ENCODE results near the gene ETHE1.

Gene ETHE1

DNA sequence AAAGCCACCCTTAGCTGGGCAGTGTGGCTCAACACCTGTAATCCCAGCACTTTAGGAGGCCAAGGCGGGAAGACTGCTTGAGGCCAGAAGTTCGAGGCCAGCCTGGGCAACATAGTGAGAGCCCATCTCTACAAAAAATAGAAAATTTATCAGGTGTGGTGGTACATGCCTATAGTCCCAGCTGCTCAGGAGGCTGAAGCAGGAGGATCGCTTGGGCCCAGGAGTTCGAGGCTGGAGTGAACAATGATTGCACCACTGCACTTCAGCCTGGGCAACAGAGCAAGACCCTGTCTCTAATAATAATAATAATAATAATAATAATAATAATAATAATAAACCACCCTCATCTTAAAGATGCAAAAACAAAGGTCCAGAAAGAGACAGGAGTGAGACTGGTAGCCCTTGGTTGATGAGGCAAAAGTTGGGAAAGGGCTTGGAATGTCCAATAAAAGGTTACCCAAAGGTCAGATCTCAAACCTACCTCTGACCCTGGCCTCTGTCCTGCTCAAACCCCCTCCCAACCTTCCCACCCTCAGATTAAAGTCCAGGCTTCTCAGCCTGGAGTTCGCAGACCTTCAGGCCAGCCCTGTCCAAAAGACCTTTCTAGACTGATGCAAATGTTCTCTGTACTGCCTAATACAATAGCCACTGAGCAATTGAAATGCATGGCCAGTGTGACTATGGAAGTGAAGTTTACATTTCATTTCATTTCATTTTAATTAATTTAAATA is 15.1 kb upstream of the ETHE1 start:
- Mint-ChIP-seq H3K27ac (no peak overlapping the region), H3K4me1 (no peaks in the 10 kb centered on the region), H3K9me3 (peaks cover 5% of the 10 kb centered on the region), H3K36me3 (peaks cover 48% of the 10 kb centered on the region), H3K27me3 (no peaks in the 10 kb centered on the region), H3K4me3 (no peak overlapping the region)
- no peak for DNase-seq (ENCODE audit: low spot score in 2 of 2)
- ATAC-seq (ENCODE audit: low read depth), result no peak

- no peak overlapping the region for H3K4me3 Mint-ChIP-seq
- peaks cover 6% of the 10 kb centered on the region for H3K9me3 Mint-ChIP-seq
- peak overlapping the region; percentile 68 for H3K27ac Mint-ChIP-seq
- DNase-seq (ENCODE audit: low spot score in 2 of 2) (no peak), ATAC-seq (ENCODE audit: low read depth) (no peak)
- H3K36me3 Mint-ChIP-seq, result peaks cover 46% of the 10 kb centered on the region
- no peaks in the 10 kb centered on the region for H3K27me3 Mint-ChIP-seq
- H3K4me1 Mint-ChIP-seq, result peaks cover 1% of the 10 kb centered on the region
Observed at GRCh38 chr19:43540381-43540780, 13.4 kb upstream of the ETHE1 start.

GRCh38 chr19:43538922-43539321 is 11.9 kb upstream of the ETHE1 start:
- H3K36me3 Mint-ChIP-seq, result peaks cover 43% of the 10 kb centered on the region

DNA sequence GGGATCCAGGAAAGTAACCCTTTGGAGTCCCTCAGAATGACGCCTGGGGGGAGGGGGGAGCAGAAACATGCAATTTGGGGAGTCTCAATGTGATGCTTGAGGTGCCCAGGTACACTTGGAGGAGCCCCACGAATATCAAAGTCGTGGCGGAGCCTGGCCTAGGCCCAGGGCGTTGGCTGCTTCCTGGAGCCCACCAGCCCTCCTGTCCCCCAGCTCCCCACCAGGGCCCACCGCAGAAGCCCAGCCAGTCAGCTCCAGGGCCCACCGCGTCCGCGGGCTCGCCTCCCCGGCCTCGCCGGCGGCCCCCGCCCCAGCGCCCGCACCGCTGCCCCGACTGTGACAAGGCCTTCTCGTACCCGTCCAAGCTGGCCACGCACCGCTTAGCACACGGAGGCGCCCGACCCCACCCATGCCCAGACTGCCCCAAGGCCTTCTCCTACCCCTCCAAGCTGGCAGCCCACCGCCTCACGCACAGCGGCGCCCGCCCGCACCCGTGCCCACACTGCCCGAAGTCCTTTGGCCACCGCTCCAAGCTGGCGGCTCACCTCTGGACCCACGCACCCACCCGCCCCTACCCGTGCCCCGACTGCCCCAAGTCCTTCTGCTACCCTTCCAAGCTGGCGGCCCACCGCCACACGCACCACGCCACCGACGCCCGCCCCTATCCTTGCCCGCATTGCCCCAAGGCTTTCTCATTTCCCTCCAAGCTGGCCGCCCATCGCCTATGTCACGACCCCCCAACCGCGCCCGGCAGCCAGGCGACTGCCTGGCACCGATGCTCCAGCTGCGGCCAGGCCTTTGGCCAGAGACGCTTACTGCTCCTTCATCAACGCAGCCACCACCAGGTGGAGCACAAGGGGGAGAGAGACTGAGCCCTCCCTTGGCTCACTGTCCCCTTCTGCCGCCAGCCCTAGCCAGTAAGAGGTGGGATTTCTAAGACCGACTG is 8.1 kb upstream of the ETHE1 start:
- Mint-ChIP-seq H3K4me3 (peak overlapping the region; percentile 22), H3K36me3 (peaks cover 20% of the 10 kb centered on the region), H3K27ac (peak overlapping the region; percentile 80), H3K9me3 (peaks cover 7% of the 10 kb centered on the region), H3K4me1 (peaks cover 12% of the 10 kb centered on the region), H3K27me3 (no peaks in the 10 kb centered on the region)
- ATAC-seq (ENCODE audit: low read depth) (no peak), DNase-seq (ENCODE audit: low spot score in 2 of 2) (peak in 1 of 2 donors; percentile 46)

More at GRCh38 chr19:43538922-43539321, 11.9 kb upstream of the ETHE1 start:
- no peaks in the 10 kb centered on the region for H3K27me3 Mint-ChIP-seq
- H3K27ac Mint-ChIP-seq, result peak overlapping the region; percentile 7
- H3K4me3 Mint-ChIP-seq, result no peak overlapping the region
- peaks cover 6% of the 10 kb centered on the region for H3K4me1 Mint-ChIP-seq
- H3K9me3 Mint-ChIP-seq, result peaks cover 7% of the 10 kb centered on the region
- DNase-seq (ENCODE audit: low spot score in 2 of 2) (no peak), ATAC-seq (ENCODE audit: low read depth) (no peak)

GRCh38 chr19:43534305-43534815 is 7.4 kb upstream of the ETHE1 start:
- H3K27me3 Mint-ChIP-seq, result no peaks in the 10 kb centered on the region
- H3K4me3 Mint-ChIP-seq, result peak overlapping the region; percentile 93
- H3K27ac Mint-ChIP-seq, result peak overlapping the region; percentile 85
- peaks cover 7% of the 10 kb centered on the region for H3K9me3 Mint-ChIP-seq
- peaks cover 12% of the 10 kb centered on the region for H3K4me1 Mint-ChIP-seq
- no peak for ATAC-seq (ENCODE audit: low read depth)
- no peak for DNase-seq (ENCODE audit: low spot score in 2 of 2)
- peaks cover 15% of the 10 kb centered on the region for H3K36me3 Mint-ChIP-seq

DNA sequence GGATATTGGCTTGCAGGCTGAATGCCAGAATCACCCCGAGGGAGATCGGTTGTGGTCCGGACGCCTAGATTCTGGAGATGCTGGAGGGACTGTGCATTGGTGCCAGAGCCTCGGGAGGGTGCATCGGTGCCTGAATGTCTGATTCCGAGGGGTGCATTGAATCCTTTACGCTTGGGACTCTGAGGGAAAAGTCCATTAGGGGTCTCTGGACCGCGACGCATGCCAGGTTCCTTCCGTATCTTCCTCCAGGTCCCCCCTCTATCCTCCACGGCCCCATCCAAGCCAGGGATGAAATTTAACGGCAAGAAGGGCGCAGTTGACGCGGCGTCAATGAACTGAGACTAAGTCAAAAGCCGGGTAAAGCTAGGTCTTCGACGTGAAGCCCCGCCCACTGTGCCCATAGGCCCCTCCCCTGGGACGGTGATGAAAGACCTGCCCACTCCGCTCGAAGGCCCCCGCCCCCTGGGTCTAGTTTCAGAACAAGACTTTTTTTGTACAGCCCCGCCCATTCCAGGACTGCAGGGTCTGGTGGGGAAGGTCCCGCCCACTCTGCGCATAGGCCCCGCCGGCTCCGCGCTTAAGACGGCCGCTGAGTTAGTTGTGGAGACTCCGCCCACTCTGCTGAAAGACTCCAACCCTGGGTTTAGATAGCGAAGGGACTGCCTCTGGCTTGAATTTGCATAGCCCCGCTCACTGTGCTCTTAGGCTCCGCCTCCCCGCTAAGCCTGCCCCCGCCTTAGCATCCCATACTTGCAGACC is 6.7 kb upstream of the ETHE1 start:
- peaks cover 3% of the 10 kb centered on the region for H3K9me3 Mint-ChIP-seq
- DNase-seq (ENCODE audit: low spot score in 2 of 2) (peak; percentile 92 to 94), ATAC-seq (ENCODE audit: low read depth) (peak; percentile 70)
- H3K4me1 Mint-ChIP-seq, result peaks cover 12% of the 10 kb centered on the region
- H3K27ac Mint-ChIP-seq, result peak overlapping the region; percentile 85
- peak overlapping the region; percentile 93 for H3K4me3 Mint-ChIP-seq
- H3K36me3 Mint-ChIP-seq, result peaks cover 10% of the 10 kb centered on the region
- H3K27me3 Mint-ChIP-seq, result no peaks in the 10 kb centered on the region

DNA sequence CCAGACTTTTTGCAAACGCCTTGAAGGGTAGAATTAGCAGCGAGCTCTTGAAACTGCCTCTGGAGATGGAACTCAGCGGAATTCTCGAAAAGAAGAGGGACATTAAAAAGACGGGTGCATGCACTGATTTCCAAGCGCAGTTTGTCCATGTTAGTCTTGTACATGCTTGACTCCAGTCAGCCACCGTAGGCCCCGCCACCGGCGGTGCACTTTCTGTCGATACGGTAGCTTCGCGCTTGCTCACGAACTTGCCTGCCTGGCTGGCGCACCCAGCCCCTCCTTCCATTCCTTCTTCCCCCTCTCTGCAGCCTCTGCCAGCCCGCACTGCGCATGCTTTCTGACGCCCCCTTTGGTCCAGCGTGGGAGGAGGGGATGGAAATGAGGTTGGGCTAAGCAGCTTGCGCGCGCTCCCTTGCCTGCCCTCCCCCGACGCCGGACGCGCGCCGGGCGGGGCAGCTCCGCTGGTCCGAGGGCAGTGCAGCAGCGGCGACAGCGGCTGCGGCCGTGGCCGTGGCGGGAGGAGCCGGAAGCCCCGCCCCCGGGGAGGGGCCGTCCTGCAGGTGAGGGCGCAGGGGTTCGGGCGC is 6.1 kb upstream of the ETHE1 start, which contains the start of gene ZNF575:
Gene ZNF575 (plus strand): TSS at position 227 of the 584 bp plus-strand sequence. CDS start 1,235 bp downstream, outside the sequence.
- peak within 1 kb of the TSS; percentile 85 for H3K27ac Mint-ChIP-seq
- peaks cover 4% of the 10 kb centered on the region for H3K36me3 Mint-ChIP-seq
- peaks cover 12% of the 10 kb centered on the region for H3K4me1 Mint-ChIP-seq
- peaks cover 1% of the 10 kb centered on the region for H3K9me3 Mint-ChIP-seq
- peak within 1 kb of the TSS; percentile 93 for H3K4me3 Mint-ChIP-seq
- no peaks in the 10 kb centered on the region for H3K27me3 Mint-ChIP-seq
- ATAC-seq (ENCODE audit: low read depth), result peak; percentile 64
- DNase-seq (ENCODE audit: low spot score in 2 of 2), result peak; percentile 76 to 77

DNA sequence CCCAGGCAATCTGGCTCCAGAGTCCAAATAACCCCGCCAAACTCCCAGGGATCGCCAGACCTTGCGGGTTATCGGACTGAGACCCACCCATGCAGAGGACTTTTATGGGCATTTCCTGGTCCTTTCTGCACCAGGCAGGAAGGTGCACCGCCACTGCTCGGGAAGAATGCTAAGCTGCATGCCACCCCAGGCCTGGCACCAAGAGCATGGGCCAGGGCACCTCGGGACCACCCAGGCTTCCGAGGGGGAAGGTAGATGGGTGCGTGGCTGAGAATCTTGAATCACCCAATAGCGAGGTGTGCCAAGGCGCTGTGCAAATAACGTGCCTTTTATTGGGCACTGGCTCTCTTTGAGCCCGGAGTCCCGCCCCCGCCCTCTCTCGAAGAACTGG is 5.6 kb upstream of the ETHE1 start:
- peak overlapping the region; percentile 85 for H3K27ac Mint-ChIP-seq
- H3K27me3 Mint-ChIP-seq, result no peaks in the 10 kb centered on the region

GRCh38 chr19:43527860-43528622 is 1.0 kb upstream of the ETHE1 start:
- DNase-seq (ENCODE audit: low spot score in 2 of 2) (no peak), ATAC-seq (ENCODE audit: low read depth) (no peak)
- no peaks in the 10 kb centered on the region for H3K27me3 Mint-ChIP-seq
- H3K4me3 Mint-ChIP-seq, result peak overlapping the region; percentile 29
- H3K9me3 Mint-ChIP-seq, result no peaks in the 10 kb centered on the region
- peaks cover 29% of the 10 kb centered on the region for H3K4me1 Mint-ChIP-seq
- peak overlapping the region; percentile 70 for H3K27ac Mint-ChIP-seq
- H3K36me3 Mint-ChIP-seq, result no peaks in the 10 kb centered on the region

More for the DNA sequence above, 5.6 kb upstream of the ETHE1 start:
- Mint-ChIP-seq H3K4me3 (peak overlapping the region; percentile 93), H3K36me3 (peaks cover 4% of the 10 kb centered on the region), H3K4me1 (peaks cover 14% of the 10 kb centered on the region), H3K9me3 (peaks cover 1% of the 10 kb centered on the region)
- DNase-seq (ENCODE audit: low spot score in 2 of 2) (no peak), ATAC-seq (ENCODE audit: low read depth) (peak; percentile 6)

GRCh38 chr19:43525836-43526771 is 897 bp downstream of the ETHE1 start:
- Mint-ChIP-seq H3K4me1 (peaks cover 28% of the 10 kb centered on the region), H3K36me3 (no peaks in the 10 kb centered on the region), H3K27ac (peak overlapping the region; percentile 70), H3K27me3 (no peaks in the 10 kb centered on the region), H3K4me3 (peak overlapping the region; percentile 92), H3K9me3 (no peaks in the 10 kb centered on the region)
- DNase-seq (ENCODE audit: low spot score in 2 of 2), result no peak
- no peak for ATAC-seq (ENCODE audit: low read depth)

DNA sequence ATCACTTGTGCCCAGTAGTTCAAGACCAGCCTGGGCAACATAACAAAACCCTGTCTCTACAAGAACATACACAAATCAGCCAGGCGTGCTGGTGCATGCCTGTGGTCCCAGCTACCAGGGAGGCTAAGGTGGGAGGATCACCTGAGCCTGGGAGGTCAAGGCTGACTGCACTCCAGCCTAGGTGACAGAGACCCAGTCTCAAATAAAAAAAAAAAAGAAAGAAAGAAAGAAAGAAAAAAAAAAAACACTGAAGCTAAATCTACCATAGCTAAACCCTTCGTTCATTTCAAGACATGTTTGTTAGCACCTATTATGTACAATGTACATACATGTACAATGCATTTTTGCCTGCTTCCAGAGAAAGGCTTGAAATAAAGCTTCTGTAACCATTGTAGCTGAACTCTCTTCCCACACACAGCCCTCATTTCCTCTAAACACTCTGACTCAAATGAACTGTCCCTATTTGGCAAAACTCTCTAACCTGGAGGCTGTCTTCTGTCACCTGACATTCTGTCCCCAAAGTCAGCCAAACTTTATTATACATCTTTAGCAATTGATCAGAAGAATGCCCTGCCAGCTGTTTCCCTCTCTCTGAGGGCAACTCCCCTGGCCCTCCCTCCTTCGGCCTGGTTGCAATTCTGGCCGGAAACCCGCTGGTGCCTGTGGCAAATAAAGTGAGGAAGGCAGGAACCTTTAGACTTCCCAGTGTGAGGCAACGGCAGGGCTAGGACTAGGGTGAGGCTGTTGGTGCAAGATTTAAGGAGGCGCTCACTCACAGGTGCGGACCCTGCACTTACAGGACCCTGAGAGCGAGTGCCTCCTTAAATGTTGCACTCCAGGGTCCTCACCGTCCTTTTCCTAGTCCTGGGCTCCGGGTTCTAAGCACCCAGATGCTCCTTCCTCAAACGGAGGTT is 1.8 kb downstream of the ETHE1 start:
- Mint-ChIP-seq H3K27me3 (no peaks in the 10 kb centered on the region), H3K9me3 (no peaks in the 10 kb centered on the region), H3K4me1 (peaks cover 28% of the 10 kb centered on the region), H3K36me3 (no peaks in the 10 kb centered on the region), H3K4me3 (peak overlapping the region; percentile 92), H3K27ac (peak overlapping the region; percentile 5)
- peak; percentile 46 for ATAC-seq (ENCODE audit: low read depth)
- DNase-seq (ENCODE audit: low spot score in 2 of 2), result no peak
